ENCODE results near the gene NR2C2.

NR2C2 gene

GRCh38 chr3:14921811-14922705, 25.3 kb upstream of the NR2C2 start:
- DNase-seq (ENCODE audit: low read depth): no peak

GRCh38 chr3:14922863-14923262, 24.5 kb upstream of the NR2C2 start:
- DNase-seq (ENCODE audit: low read depth): no peak

DNA sequence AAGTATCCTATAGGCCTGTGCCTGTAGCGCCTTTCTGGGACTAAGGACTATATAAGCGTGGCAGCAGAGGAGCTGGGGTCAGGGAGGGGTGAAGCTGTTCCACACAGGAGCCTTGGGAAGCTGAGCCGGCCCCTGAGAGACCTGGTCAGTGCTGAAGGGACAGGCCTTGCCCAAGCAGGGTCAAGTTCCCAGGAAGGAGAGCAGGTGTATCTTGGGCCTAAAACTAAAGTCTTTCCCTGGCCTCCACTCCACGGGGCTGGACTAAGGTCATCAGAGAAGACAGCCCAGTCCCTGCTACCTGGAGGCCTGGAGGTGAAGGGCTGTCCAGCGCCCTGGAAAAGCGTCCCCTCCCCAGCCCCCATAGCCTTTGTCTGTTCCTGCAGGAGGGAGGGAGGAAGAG, 23.9 kb upstream of the NR2C2 start:
- DNase-seq (ENCODE audit: low read depth): no peak

DNA sequence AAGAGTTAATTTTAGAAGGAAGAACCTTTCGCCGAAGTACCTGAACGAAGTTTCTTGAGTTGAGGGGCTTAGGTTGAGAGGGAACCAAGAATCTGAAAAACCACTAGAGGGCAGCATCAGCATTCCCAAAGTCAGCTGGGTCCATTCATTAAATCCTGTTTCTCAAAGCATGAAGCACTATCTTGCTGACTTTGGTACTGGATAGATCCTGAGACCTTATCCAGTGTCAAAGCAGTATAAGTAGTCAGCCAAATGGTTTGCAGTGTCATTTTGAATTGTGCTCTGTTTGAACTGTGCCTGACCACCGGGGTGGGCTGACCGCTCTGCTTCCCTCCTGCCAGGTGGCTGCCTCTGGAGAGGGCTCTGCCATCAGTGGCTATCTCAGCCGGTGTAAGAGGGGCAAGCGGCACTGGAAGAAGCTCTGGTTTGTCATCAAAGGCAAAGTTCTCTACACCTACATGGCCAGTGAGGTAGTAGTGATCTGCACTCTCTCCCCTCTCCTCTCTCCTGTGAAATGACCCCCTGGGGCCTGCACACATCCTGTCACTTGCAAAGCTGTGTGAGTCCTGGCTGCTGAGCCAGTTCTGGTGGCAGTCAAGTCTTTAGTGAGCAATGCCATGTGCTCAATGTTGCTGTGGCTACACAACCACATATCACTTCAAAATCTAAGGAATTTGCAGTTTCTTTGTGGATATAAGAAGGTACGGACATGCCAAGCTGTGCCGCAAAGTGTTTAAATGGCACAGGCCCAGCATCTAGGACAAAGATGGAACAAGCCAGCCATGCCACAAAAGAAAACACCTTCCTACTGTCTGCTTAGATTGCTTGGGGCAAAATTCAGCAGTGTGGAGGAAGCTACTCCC, 21.4 kb upstream of the NR2C2 start:
- DNase-seq (ENCODE audit: low read depth): no peak

GRCh38 chr3:14926592-14926991, 20.8 kb upstream of the NR2C2 start:
- no peak for DNase-seq (ENCODE audit: low read depth)

DNA sequence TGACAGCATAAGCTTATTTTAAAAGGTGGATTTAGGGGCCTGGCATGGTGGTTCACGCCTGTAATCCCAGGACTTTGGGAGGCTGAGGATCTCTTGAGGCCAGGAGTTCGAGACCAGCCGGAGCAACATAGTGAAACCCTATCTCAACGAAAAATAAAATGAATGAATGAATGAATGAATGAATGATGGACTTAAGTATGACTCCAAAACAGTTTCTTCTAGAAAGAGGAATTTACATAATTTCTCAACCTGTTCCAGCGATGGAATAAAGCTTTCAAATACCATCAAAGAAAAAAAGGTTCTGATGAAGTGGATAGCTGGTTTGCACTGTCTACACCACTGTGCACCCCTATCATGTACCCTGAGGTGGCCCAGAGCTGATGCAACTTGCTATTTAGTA, 20.1 kb upstream of the NR2C2 start:
- no peak for DNase-seq (ENCODE audit: low read depth)

- no peak for DNase-seq (ENCODE audit: low read depth)
Observed at GRCh38 chr3:14929310-14930074, 17.9 kb upstream of the NR2C2 start.

- DNase-seq (ENCODE audit: low read depth): no peak
Observed at GRCh38 chr3:14933820-14934425, 13.5 kb upstream of the NR2C2 start.

- no peak for DNase-seq (ENCODE audit: low read depth)
Observed at GRCh38 chr3:14935592-14936345, 11.6 kb upstream of the NR2C2 start.

DNA sequence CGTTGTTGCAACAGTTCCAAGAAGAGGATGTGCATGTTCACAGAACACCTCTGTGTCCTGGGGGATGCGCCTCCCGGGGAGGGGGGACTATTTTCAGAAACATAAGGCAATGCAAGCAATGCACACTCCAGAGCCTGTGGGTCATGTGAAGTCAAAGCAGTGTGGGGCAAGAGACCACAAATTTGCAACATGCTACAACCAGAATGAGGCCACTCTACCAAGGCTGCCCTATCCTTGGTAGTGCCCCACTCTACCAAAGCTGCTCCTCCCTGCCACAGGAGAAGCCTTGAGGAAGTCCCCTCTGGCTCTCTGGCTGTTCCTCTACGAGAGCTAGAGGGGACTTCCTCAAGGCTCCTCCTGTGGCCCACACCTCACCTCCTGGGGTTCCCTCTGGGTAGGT, 8.4 kb upstream of the NR2C2 start:
- DNase-seq (ENCODE audit: low read depth): no peak

- no peak for DNase-seq (ENCODE audit: low read depth)
Observed at GRCh38 chr3:14941871-14942270, 5.5 kb upstream of the NR2C2 start.

DNA sequence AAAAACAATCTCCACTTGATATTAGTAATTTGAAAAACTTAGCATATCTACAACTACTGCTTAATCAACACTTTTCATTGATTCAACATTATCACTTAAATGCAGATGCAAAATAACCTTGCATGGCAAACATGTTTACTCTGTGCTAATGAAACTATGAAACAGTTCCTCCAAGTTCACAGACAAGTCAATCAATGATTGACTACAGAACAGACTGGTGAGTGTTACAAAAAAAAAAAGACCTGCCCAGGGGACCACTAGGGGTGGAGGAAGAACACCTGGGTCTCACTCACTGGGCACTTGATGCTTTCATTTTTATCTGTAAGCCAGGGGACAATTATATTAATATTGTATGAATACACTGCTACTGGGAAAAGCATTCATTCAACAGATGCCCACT, 4.3 kb upstream of the NR2C2 start:
- no peak for DNase-seq (ENCODE audit: low read depth)

GRCh38 chr3:14946236-14946635, 1.1 kb upstream of the NR2C2 start:
- no peak for DNase-seq (ENCODE audit: low read depth)

GRCh38 chr3:14946739-14947099, 664 bp upstream of the NR2C2 start:
- no peak for DNase-seq (ENCODE audit: low read depth)

GRCh38 chr3:14947886-14948608, 664 bp downstream of the NR2C2 start:
- DNase-seq (ENCODE audit: low read depth): peak; percentile 86

DNA sequence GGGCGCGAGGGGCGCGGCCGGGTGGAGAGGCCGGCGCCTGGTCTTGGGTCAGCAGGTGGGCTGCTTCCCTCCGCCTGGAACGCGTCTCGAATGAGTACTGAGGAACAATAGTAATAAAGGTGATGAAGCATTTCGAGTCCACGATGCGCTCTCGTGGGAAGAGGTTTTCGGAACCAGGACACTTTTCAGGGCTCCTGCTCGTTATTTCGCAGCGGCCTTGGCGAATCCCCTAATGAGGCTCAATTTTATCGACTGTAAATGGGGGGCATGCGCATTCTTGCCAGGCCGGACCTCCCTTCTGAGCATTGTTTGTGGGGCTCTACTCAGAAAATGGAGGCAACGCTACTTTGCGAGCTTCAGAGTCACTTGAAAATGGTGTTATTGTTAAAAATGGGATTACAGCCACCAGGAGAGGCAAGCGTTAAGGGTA, 1.2 kb downstream of the NR2C2 start:
- no peak for DNase-seq (ENCODE audit: low read depth)

DNA sequence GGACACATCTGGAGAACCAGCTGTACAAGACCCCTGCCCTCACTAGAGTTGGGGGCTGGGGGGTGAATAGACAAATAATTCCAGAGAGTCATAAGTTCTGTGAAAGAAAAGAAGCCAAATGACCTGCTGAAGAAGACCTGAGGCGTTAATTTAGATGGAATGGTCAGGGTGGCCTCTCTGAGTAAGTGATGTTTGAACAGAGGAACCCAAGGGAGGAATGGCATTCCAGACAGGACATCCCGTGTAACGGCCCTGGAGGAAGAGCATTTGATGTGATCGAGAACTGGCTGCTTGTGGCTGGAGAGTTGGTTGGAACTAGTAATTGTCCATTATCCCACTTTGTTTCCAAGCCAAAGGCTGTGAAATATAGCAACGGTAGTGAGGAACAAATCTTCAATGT, 1.7 kb downstream of the NR2C2 start:
- DNase-seq (ENCODE audit: low read depth): no peak

DNA sequence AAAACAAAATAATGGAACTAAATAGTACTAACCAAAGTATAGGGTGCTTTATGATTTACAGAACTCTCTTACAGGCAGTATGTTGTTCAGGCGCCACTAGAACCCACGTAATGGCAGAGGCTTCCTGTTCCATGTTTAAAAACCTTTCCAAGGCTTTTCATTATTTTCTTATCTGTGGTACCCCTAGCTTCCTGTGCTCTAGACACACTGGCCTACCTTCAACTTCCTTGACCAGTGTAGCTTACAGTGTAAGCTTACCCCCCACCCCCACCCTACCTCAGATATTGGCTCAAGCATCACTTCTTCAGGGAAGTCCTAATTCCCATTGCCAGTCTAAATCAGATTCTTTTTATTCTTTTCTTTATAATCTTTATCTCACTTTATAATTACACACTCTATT, 2.9 kb downstream of the NR2C2 start:
- no peak for DNase-seq (ENCODE audit: low read depth)

DNA sequence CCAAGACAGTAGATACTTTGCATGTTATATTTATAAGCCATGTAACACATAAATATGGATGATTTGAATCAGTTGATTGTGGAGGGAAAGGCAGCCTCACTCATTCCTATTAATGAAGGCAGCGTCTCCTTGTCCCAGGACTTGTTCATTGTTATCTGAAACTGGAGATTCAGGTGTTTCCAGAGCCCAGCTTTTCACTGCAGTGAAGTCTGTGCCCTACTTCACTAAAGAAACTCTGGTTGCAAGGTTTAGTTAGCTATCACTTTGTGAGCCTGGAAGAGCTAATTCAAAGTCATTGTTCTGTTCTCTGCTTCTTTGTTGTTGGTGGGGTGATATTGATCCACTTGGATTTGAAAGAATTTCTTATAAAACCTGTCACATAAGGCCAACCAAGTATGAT, 9.8 kb downstream of the NR2C2 start:
- no peak for DNase-seq (ENCODE audit: low read depth)

GRCh38 chr3:14957925-14958324, 10.5 kb downstream of the NR2C2 start:
- DNase-seq (ENCODE audit: low read depth): no peak

Data from HS-5 (cell line).